Measurements from ENCODE around the gene CAV3. TPM values are rescaled to one million over a fixed set of nuclear protein-coding genes. Genes with fewer than 3 reads are reported as not detected.
A peak's percentile ranks its signal among the peaks of the same experiment; 100 is the strongest.
"Not testable (repeated sequence)": the region's sequence is repeated elsewhere in the genome, so short reads cannot be mapped to it uniquely, and the experiment has no call there.

The CAV3 gene
- total RNA-seq, 1 experiment from 2014 or later: not detected

DNA sequence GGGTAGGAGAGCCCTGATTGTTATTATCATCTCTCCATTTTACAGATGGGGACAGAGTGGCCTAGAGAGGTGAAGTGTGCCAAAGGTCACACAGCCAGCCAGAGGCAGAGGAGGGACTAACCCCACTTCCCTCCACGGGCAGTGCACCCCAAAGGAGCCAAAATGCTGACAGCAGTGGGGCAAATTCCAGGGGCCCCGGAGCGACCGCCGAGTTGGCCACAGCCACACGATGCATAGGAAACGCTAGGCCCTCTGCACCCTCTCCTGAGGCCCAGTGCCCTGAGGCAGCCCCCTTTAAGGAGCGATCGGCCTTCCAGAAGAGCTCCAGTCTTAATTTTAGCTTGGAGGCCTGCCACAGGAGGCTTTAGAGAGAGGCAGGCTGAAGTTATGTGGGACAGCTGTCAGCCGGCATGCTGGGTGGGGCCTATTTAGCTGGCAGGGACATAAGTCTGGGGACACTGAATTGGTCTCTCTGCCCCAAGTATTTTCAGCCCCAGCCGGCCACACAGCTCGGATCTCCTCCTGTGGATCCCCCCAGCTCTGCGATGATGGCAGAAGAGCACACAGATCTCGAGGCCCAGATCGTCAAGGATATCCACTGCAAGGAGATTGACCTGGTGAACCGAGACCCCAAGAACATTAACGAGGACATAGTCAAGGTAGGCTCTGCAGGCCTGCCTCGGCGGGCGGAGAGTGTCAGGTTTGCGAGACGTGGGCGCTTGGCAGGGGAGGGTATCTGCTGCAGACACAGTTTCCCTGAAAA lies at the start of gene CAV3 (continued):
- no peak for TF ChIP-seq REST (IDR thresholded peaks at IDR 0.05; ENCODE audit: low read depth)

GRCh38 chr3:8684992-8685391 lies 48.6 kb upstream of the CAV3 start:
- H3K27me3 ChIP-seq (ENCODE audit: insufficient read depth, low read length); ATAC-seq; H4K20me1 ChIP-seq (ENCODE audit: insufficient read depth); H3K9ac ChIP-seq (ENCODE audit: low read length); intact Hi-C loops (cut with micrococcal nuclease); H3K79me2 ChIP-seq (ENCODE audit: insufficient read depth, low read length); H3K9me3 ChIP-seq (ENCODE audit: control insufficient read depth in 1 of 2, insufficient read depth in 1 of 2, low read depth in 1 of 2, low read length in 2 of 2); H2AFZ ChIP-seq (ENCODE audit: low read depth, low read length, poor library complexity, severe bottlenecking); H3K27ac ChIP-seq (ENCODE audit: low read depth, low read length); H3K9me2 ChIP-seq (ENCODE audit: insufficient read depth); CTCF ChIA-PET; DNase-seq (ENCODE audit: low read depth, low spot score); RAD21 ChIA-PET (ENCODE audit: low non-redundant PET in 1 of 2, low total read pairs in 2 of 2, uncharacterized antibody in 2 of 2, unreplicated experiment in 2 of 2); H3K36me3 ChIP-seq (ENCODE audit: control insufficient read depth in 1 of 2, insufficient read depth in 2 of 2, low read length in 2 of 2); POLR2A ChIA-PET; H3K4me3 ChIP-seq (replicated peaks in 1 of 2; ENCODE audit: low read depth in 1 of 2, low read length in 2 of 2); BruUV-seq (replicated peaks): not testable (repeated sequence)
- Histone ChIP-seq H3K4me1 (ENCODE audit: control insufficient read depth in 1 of 2, insufficient read depth in 2 of 2, low read length in 2 of 2) (peaks cover 0 to 14% of the 10 kb centered on the region in 2 experiments; a peak in 2 of 4 replicates), H3K4me2 (ENCODE audit: low read length) (peak overlapping the region; percentile 17; the same call in 1 of the 2 replicates)

DNA sequence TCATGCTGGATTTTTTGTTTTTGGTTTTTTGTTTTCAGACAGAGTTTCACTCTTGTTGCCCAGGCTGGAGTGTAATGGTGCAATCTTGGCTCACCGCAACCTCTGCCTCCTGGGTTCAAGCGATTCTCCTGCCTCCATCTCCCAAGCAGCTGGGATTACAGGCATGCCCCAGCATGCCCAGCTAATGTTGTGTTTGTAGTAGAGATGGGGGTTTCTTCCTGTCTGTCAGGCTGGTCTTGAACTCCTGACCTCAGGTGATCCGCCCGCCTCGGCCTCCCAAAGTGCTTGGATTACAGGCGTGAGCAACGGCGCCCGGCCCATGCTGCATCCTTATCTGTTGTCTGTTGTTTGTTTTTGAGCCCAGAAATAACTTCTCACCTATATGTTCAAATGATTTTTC lies 42.3 kb upstream of the CAV3 start:
- H3K9ac ChIP-seq (ENCODE audit: low read length); H3K36me3 ChIP-seq (ENCODE audit: control insufficient read depth in 1 of 2, insufficient read depth in 2 of 2, low read length in 2 of 2); H3K4me3 ChIP-seq (replicated peaks in 1 of 2; ENCODE audit: low read depth in 1 of 2, low read length in 2 of 2); RAD21 ChIA-PET (ENCODE audit: low non-redundant PET in 1 of 2, low total read pairs in 2 of 2, uncharacterized antibody in 2 of 2, unreplicated experiment in 2 of 2); H3K27me3 ChIP-seq (ENCODE audit: insufficient read depth, low read length); BruUV-seq (replicated peaks); H3K9me2 ChIP-seq (ENCODE audit: insufficient read depth); DNase-seq (ENCODE audit: low read depth, low spot score); H3K79me2 ChIP-seq (ENCODE audit: insufficient read depth, low read length); H3K4me1 ChIP-seq (ENCODE audit: control insufficient read depth in 1 of 2, insufficient read depth in 2 of 2, low read length in 2 of 2); H3K27ac ChIP-seq (ENCODE audit: low read depth, low read length); POLR2A ChIA-PET; intact Hi-C loops (cut with micrococcal nuclease); H2AFZ ChIP-seq (ENCODE audit: low read depth, low read length, poor library complexity, severe bottlenecking); ATAC-seq; CTCF ChIA-PET; H3K9me3 ChIP-seq (ENCODE audit: control insufficient read depth in 1 of 2, insufficient read depth in 1 of 2, low read depth in 1 of 2, low read length in 2 of 2); H4K20me1 ChIP-seq (ENCODE audit: insufficient read depth); H3K4me2 ChIP-seq (ENCODE audit: low read length): not testable (repeated sequence)
